HepG2 (cell line): ENCODE measurements around the gene FUT8. TPM values are rescaled to one million over a fixed set of nuclear protein-coding genes. Genes with fewer than 3 reads are reported as not detected.
"Not testable (repeated sequence)": the region's sequence is repeated elsewhere in the genome, so short reads cannot be mapped to it uniquely, and the experiment has no call there.

Experiments used
- ATAC-seq: fragments of 200-7000 bp; cut with Tn5 transposase; 3 replicates; pipeline ENCODE4 v1.9.1; 2020; ENCODE audit warnings: mild to moderate bottlenecking, moderate library complexity
- BruUV-seq: library from RNA; stranded (reverse); fragments of 400-500 nt; replicated peaks from 2 replicates; lab custom pipeline; 2021; lab: Mats Ljungman, UMichigan
- CTCF ChIA-PET: fragments of 300-600 bp; formaldehyde crosslinking; extraction: SDS; loops from one replicate; lab custom pipeline; 2021; ENCODE audit warnings: low total read pairs, inconsistent platforms, low intra/inter-chr PET ratio; lab: Yijun Ruan, JAX
- POLR2A ChIA-PET: fragments of 350-600 bp; sonication (Branson Sonifier 250); formaldehyde crosslinking; loops from one replicate; lab custom pipeline; 2020; ENCODE audit warnings: antibody characterized with exemption, inconsistent platforms; lab: Yijun Ruan, JAX
- DNase-seq: peaks from one replicate; pipeline ENCODE4 v3.0.0-alpha.2; 2015; ENCODE audit warnings: low spot score
- FAIRE-seq: peaks from 3 replicates; lab custom pipeline; 2011; peaks lifted over from hg19 to GRCh38; lab: Jason Lieb, UNC
- H2AFZ ChIP-seq: one replicate; pipeline ENCODE4 v1.6.1; 2011; ENCODE audit warnings: low read length, inconsistent platforms
- H3K27ac ChIP-seq: fragments of 300-600 bp; 3 replicates; pipeline ENCODE4 v1.8.0; 2011; ENCODE audit warnings: mixed run types, mild to moderate bottlenecking, mixed read lengths, low read length, inconsistent platforms; ENCODE audit not compliant: insufficient read depth; ENCODE audit errors: extremely low read length
- H3K27me3 ChIP-seq, 2 experiments: fragments of 200-600 bp in 1 of 2; 2 replicates in 1 of 2; 3 replicates in 1 of 2; pipeline versions ENCODE4 v1.6.0 to v1.8.0; 2011; ENCODE audit warnings: low read length in 2 of 2, mild to moderate bottlenecking in 2 of 2, moderate library complexity in 2 of 2, inconsistent platforms in 1 of 2; ENCODE audit not compliant: insufficient read depth in 2 of 2, control insufficient read depth in 1 of 2
- H3K36me3 ChIP-seq, 2 experiments: fragments of 200-600 bp in 1 of 2; replicated peaks in 1 of 2; 2 replicates in 1 of 2; 3 replicates in 1 of 2; pipeline versions ENCODE4 v1.5.1 to v1.8.0; 2011; ENCODE audit warnings: low read length in 2 of 2, inconsistent platforms in 1 of 2; ENCODE audit not compliant: insufficient read depth in 2 of 2, control insufficient read depth in 1 of 2
- H3K4me1 ChIP-seq: 2 replicates; pipeline ENCODE4 v1.5.1; 2012; ENCODE audit warnings: low read length, inconsistent platforms; ENCODE audit not compliant: insufficient read depth
- H3K4me2 ChIP-seq: 2 replicates; pipeline ENCODE4 v1.6.0; 2011; ENCODE audit warnings: low read depth, low read length, inconsistent platforms
- H3K4me3 ChIP-seq, 3 experiments: fragments of 200-600 bp in 1 of 3; sonication (generic), shearing (Covaris generic) in 1 of 3; replicated peaks in 1 of 3; 2 replicates each; pipeline ENCODE4 v1.5.1; 2011 to 2016; ENCODE audit warnings: low read length in 3 of 3, inconsistent platforms in 2 of 3, low read depth in 2 of 3, mild to moderate bottlenecking in 2 of 3, control low read depth in 1 of 3, mixed read lengths in 1 of 3; ENCODE audit not compliant: insufficient read depth in 1 of 3
- H3K79me2 ChIP-seq: one replicate; pipeline ENCODE4 v1.6.1; 2011; ENCODE audit warnings: low read length, inconsistent platforms; ENCODE audit not compliant: insufficient read depth
- H3K9ac ChIP-seq: 2 replicates; pipeline ENCODE4 v1.6.0; 2011; ENCODE audit warnings: mild to moderate bottlenecking, low read depth, low read length, inconsistent platforms; ENCODE audit not compliant: insufficient read depth
- H3K9me3 ChIP-seq: 2 replicates; pipeline ENCODE4 v1.5.1; 2012; ENCODE audit warnings: mild to moderate bottlenecking, low read length
- H4K20me1 ChIP-seq: 2 replicates; pipeline ENCODE4 v1.6.0; 2011; ENCODE audit warnings: inconsistent platforms, mild to moderate bottlenecking, low read length, moderate library complexity; ENCODE audit not compliant: insufficient read depth
- ZNF7 ChIP-seq: IDR thresholded peaks from 2 replicates; pipeline ENCODE4 v1.6.1; 2016; ENCODE audit warnings: missing biosample characterization, missing genetic modification reagents
- WGBS: methylation state at CpG from one replicate; pipeline ENCODE4 v1.1.6; 2017; ENCODE audit warnings: low lambda C conversion rate; 5-methylcytosine and 5-hydroxymethylcytosine counted together
- in situ Hi-C: cut with HindIII; loops from 2 replicates; pipeline ENCODE4 v1.10.0; 2017; ENCODE audit warnings: low pct_unique_long_range_greater_than_20kb; ENCODE audit not compliant: extremely low pct_ligation_motif_present
- intact Hi-C: fragments of 100-400 bp; cut with micrococcal nuclease; formaldehyde crosslinking; loops from one replicate; pipeline ENCODE4 v1.10.0; 2022; ENCODE audit not compliant: unreplicated experiment
- polyA plus RNA-seq, 8 experiments: library from polyadenylated mRNA; depleted of rRNA in 3 of 8; stranded (reverse) in 7 of 8; unstranded in 1 of 8; fragments of >200 nt; fragmentation: Illumina TruSeq in 4 of 8; extraction: Trizol in 4 of 8; gene quantifications; 2 replicates each; pipeline versions ENCODE4 v1.2.1 to v1.2.3, GENCODE V29; 2011 to 2016; ENCODE audit warnings: low read depth in 4 of 8, missing spikeins in 1 of 8, mixed read lengths in 1 of 8; ENCODE audit not compliant: insufficient read depth in 1 of 8
- total RNA-seq, 5 experiments: library from RNA; depleted of rRNA; stranded (reverse); fragments of >200 nt; fragmentation: Illumina TruSeq; extraction: Trizol; gene quantifications; 2 replicates each; pipeline ENCODE4 v1.2.3, GENCODE V29; 2016; ENCODE audit warnings: low read depth in 1 of 5

The FUT8 gene
- total and polyA plus RNA-seq, 2 of the 13 experiments (the other 11 are each of a cell fraction or from before 2014, with no cell fraction given) = 9.3 to 17.5 TPM

DNA sequence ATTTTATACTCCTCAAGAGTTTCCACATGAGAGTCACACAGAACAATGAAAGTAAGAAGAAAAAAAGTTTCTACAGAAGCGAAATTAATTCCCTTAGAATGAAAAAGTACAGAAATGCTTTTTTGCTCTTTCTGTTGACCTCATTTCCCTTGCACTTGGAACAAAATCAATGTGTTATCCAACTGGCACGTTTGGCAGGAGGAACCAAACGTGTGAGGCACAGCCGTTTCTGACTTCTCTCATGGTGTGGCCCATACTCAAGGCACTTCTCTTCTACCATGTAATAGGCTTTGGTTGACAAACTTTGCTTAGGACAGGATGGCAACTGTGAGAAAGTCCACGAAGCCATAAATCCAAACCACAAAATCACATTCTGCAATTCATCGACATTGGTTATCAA is 297.0 kb downstream of the FUT8 start:
- intact Hi-C loops = no loop called here
- ATAC-seq (no peak), FAIRE-seq (no peak), DNase-seq (no peak)
- in situ Hi-C loops = no loop called here
- H4K20me1 ChIP-seq = no peaks in the 10 kb centered on the region
- H2AFZ ChIP-seq = no peak overlapping the region
- peaks cover 0 to 1% of the 10 kb centered on the region in 2 experiments; a peak in 1 of 5 replicates for H3K27me3 ChIP-seq
- BruUV-seq = no TSS peak
- no peaks in the 10 kb centered on the region for H3K79me2 ChIP-seq
- no peaks in the 10 kb centered on the region for H3K4me1 ChIP-seq
- CTCF ChIA-PET = no interaction called here
- TF ChIP-seq ZNF7 (CRISPR knock-in tag) = no peak
- no peak overlapping the region for H3K9ac ChIP-seq
- H3K4me3 ChIP-seq = no peak overlapping the region
- no peak overlapping the region for H3K4me2 ChIP-seq
- H3K27ac ChIP-seq = no peak overlapping the region
- H3K36me3 ChIP-seq = no peaks in the 10 kb centered on the region
- POLR2A ChIA-PET = no interaction called here
- 90% methylated on average over 6 of the region's 6 CpGs for WGBS
- H3K9me3 ChIP-seq = no peaks in the 10 kb centered on the region; the same call in 1 of the 2 replicates

GRCh38 chr14:65716813-65717212 is 304.3 kb downstream of the FUT8 start:
- H3K27me3 ChIP-seq, H3K4me3 ChIP-seq, H3K79me2 ChIP-seq, CTCF ChIA-PET, FAIRE-seq, BruUV-seq, POLR2A ChIA-PET, H3K36me3 ChIP-seq, in situ Hi-C loops, H3K27ac ChIP-seq, H2AFZ ChIP-seq, H4K20me1 ChIP-seq, DNase-seq, intact Hi-C loops, H3K9ac ChIP-seq, H3K4me2 ChIP-seq, ATAC-seq, H3K4me1 ChIP-seq: not testable (repeated sequence)
- WGBS = 98% methylated on average over 21 of the region's 35 CpGs
- peaks cover 21% of the 10 kb centered on the region for H3K9me3 ChIP-seq

DNA sequence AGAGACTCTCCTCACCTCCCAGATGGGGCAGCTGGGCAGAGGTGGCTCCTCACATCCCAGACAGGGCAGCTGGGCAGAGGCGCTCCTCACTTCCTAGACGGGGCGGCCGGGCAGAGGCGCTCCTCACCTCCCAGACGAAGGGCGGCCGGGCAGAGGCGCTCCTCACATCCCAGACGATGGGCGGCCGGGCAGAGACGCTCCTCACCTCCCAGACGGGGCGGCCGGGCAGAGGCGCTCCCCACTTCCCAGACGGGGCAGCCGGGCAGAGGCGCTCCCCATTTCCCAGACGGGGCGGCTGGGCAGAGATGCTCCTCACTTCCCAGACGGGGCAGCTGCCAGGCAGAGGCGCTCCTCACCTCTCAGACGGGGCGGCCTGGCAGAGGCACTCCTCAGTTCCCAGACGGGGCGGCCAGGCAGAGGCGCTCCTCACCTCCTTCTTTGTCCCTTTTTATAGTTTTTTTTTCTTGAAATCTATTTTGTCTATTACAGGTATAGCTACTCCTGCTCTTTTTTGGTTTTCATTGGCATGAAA is 304.9 kb downstream of the FUT8 start:
- BruUV-seq, in situ Hi-C loops, POLR2A ChIA-PET, CTCF ChIA-PET, DNase-seq, ATAC-seq, intact Hi-C loops, FAIRE-seq, H2AFZ ChIP-seq, H4K20me1 ChIP-seq, H3K4me3 ChIP-seq, H3K27ac ChIP-seq, H3K79me2 ChIP-seq, H3K36me3 ChIP-seq, H3K9ac ChIP-seq, H3K27me3 ChIP-seq, H3K4me2 ChIP-seq, H3K4me1 ChIP-seq: not testable (repeated sequence)
- H3K9me3 ChIP-seq = peaks cover 21% of the 10 kb centered on the region
- WGBS = 96% methylated on average over 6 of the region's 29 CpGs
